ENCODE measurements around the gene MBD3L5.

The MBD3L5 gene

DNA sequence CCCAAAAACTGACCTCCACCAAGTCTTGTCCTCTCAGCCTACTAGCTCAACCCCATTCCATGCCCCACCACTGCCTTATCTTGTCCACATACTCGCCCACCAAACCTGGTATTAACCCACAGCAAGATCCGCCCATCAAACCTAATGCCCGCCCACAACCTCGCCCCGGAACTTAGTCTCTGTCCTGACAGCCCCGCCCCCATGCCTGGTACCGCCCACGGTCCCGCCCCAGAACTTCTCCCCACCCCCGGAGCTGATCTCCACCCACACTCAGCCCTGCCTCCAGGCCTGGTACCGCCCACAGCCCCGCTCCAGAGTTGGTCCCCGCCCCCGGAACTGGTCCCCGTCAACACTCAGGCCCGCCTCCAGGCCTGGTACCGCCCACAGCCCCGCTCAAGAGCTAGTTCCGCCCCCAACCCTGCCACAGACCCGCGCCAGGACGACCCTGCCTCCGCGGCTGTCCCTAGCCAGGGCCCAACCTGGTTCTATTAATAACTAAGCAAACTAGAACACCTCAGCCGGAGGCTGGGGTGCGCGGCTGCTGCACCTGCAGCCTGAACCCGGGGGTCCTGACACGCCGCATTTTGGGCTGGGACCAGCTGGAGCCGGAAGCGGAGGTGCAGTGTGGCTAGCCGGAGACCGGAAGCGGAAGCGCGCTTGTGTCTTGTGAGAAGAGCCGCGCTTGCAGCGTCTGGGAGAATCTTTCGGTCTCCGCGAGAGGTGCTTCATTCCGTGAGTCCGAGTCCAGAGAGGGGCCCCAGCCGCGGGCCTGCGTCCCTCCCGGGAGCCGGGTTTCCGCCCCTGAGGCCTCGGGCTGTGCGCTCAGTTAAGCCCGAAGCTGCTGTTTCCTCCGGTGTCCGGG, 38.9 kb downstream of the MBD3L5 start, which contains the start of gene ZNF557:
Gene ZNF557, plus strand, starts transcription at position 662 of the 862 bp plus-strand sequence. CDS start 5,372 bp downstream, outside the sequence.
- Histone ChIP-seq H3K4me3 (ENCODE audit: low read length) (peak within 1 kb of the TSS; percentile 98), H3K9me3 (ENCODE audit: insufficient read depth, low read depth, low read length) (peaks cover 26% of the 10 kb centered on the region; the same call in 1 of the 2 replicates), H3K27me3 (ENCODE audit: insufficient read depth, low read length) (no peaks in the 10 kb centered on the region), H3K4me1 (ENCODE audit: insufficient read depth, low read length) (peaks cover 5% of the 10 kb centered on the region; the same call in 1 of the 2 replicates), H3K36me3 (ENCODE audit: insufficient read depth, low read length) (peaks cover 24% of the 10 kb centered on the region), H3K9ac (ENCODE audit: low read depth, low read length) (peak within 1 kb of the TSS; percentile 85), H3K27ac (ENCODE audit: low read depth, low read length) (peak within 1 kb of the TSS; percentile 89)
- 2% methylated on average over 56 of the region's 56 CpGs for WGBS

DNA sequence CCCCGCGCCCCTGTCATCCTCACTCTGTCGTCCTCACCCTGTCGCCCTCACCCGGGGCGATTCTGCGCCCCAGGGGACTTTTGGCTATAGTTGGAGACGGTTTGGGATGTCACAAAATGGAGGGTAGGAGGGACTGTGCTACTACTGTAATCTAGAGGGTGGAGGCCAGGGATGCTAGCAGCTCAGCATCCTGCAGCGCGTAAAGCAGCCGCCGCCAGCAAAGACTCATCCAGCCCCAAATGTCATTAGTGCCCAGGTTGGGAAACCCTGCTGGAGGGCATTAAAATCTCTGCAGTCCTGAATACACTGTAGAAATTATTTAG, 39.5 kb downstream of the MBD3L5 start:
- H3K36me3 ChIP-seq (ENCODE audit: insufficient read depth, low read length) = peaks cover 28% of the 10 kb centered on the region
- peaks cover 5% of the 10 kb centered on the region; the same call in 1 of the 2 replicates for H3K4me1 ChIP-seq (ENCODE audit: insufficient read depth, low read length)
- H3K9ac ChIP-seq (ENCODE audit: low read depth, low read length) = peak overlapping the region; percentile 85
- no peaks in the 10 kb centered on the region for H3K27me3 ChIP-seq (ENCODE audit: insufficient read depth, low read length)
- peak overlapping the region; percentile 98 for H3K4me3 ChIP-seq (ENCODE audit: low read length)
- H3K9me3 ChIP-seq (ENCODE audit: insufficient read depth, low read depth, low read length) = peaks cover 23% of the 10 kb centered on the region; the same call in 1 of the 2 replicates
- WGBS = 2% methylated on average over 12 of the region's 12 CpGs
- H3K27ac ChIP-seq (ENCODE audit: low read depth, low read length) = peak overlapping the region; percentile 89

DNA sequence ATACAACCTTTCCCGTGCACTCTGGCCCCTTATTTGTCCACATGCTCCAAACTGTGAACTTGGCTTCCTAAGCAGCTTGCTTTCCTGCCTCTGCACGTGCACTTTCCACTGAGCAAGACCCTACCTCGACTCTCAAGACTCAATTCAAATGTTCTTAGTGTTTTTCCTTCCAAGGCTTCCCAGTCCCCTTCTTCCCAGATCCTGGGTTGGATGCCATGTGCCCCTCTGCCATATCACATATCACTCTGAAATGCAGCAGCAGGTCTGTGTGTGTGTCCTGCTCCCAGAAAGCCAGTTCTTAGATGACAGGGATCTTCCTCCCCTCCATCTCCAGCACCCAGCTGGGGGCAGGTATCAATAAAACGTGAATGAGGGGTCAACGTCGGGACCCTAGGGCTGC, 42.2 kb downstream of the MBD3L5 start:
- Histone ChIP-seq H3K9me3 (ENCODE audit: insufficient read depth, low read depth, low read length) (peaks cover 23% of the 10 kb centered on the region), H3K9ac (ENCODE audit: low read depth, low read length) (no peak overlapping the region), H3K27ac (ENCODE audit: low read depth, low read length) (no peak overlapping the region), H3K36me3 (ENCODE audit: insufficient read depth, low read length) (peaks cover 54% of the 10 kb centered on the region), H3K27me3 (ENCODE audit: insufficient read depth, low read length) (no peaks in the 10 kb centered on the region), H3K4me1 (ENCODE audit: insufficient read depth, low read length) (peaks cover 5% of the 10 kb centered on the region; the same call in 1 of the 2 replicates), H3K4me3 (ENCODE audit: low read length) (no peak overlapping the region)
- 92% methylated on average over 6 of the region's 6 CpGs for WGBS

DNA sequence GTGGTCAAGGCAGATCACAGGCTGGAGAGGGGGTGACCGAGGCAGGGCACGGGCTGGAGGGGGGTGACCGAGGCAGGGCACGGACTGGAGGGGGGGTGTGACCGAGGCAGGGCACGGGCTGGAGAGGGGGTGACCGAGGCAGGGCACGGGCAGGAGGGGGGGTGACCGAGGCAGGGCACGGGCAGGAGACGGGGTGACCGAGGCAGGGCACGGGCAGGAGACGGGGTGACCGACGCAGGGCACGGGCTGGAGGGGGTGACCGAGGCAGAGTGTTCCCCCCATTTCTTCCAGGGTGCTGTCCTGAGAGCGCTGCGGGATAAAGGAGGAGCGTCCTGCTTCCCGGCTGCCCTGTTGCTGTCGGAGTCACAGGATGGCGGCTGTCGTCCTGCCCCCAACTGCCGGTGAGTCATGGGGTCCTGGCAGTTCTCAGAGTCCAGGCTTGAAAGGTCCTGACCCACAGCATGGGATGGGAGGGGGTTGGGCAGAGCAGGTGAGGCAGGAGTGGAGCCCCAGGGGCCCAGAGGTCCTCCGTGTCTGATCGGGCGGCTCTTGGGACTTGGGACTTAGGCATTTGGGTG, 44.4 kb downstream of the MBD3L5 start:
- Histone ChIP-seq H3K4me3 (ENCODE audit: low read length) (no peak overlapping the region), H3K9ac (ENCODE audit: low read depth, low read length) (no peak overlapping the region), H3K9me3 (ENCODE audit: insufficient read depth, low read depth, low read length) (peaks cover 34% of the 10 kb centered on the region), H3K36me3 (ENCODE audit: insufficient read depth, low read length) (peaks cover 77% of the 10 kb centered on the region), H3K27me3 (ENCODE audit: insufficient read depth, low read length) (no peaks in the 10 kb centered on the region), H3K4me1 (ENCODE audit: insufficient read depth, low read length) (peaks cover 5% of the 10 kb centered on the region; the same call in 1 of the 2 replicates), H3K27ac (ENCODE audit: low read depth, low read length) (no peak overlapping the region)
- 97% methylated on average over 29 of the region's 29 CpGs for WGBS

DNA sequence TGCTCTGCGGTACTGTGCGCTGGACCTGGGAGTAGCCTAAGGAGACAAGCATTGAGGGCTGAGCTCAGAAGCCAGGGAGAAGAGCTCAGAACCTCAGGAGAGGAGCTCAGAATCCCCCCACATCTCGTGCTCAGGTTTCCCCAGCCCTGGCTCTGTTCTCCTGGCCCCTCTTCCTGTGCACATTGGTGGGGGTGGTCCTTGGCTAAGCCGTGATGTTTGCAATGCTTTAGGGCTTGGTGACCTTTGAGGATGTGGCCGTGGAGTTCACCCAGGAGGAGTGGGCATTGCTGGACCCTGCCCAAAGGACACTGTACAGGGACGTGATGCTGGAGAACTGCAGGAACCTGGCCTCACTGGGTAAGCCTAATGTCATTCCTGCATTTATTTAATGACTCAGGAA, 45.8 kb downstream of the MBD3L5 start:
- Histone ChIP-seq H3K4me1 (ENCODE audit: insufficient read depth, low read length) (no peaks in the 10 kb centered on the region), H3K27me3 (ENCODE audit: insufficient read depth, low read length) (no peaks in the 10 kb centered on the region), H3K27ac (ENCODE audit: low read depth, low read length) (no peak overlapping the region), H3K9ac (ENCODE audit: low read depth, low read length) (no peak overlapping the region), H3K36me3 (ENCODE audit: insufficient read depth, low read length) (peaks cover 85% of the 10 kb centered on the region), H3K9me3 (ENCODE audit: insufficient read depth, low read depth, low read length) (peaks cover 48% of the 10 kb centered on the region), H3K4me3 (ENCODE audit: low read length) (no peak overlapping the region)
- 94% methylated on average over 6 of the region's 6 CpGs for WGBS

DNA sequence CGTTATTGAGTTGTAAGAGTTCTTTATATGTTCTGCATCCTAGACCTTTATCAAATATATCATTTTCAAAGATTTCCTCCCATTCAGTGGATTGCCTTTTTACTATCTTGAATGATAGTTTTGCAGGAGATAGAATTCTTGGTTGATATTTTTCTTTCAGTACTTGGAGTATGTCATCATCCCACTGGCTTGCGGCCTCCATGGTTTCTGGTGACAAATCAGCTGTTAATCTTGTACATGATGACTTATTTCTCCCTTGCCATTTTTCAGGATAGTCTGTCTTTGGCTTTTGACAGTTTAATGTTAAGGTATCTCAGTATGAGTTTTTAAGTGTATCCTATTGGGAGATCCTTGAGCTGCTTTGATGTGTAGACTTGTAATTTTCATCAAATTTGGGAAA, 47.6 kb downstream of the MBD3L5 start:
- Histone ChIP-seq H3K27ac (ENCODE audit: low read depth, low read length) (no peak overlapping the region), H3K27me3 (ENCODE audit: insufficient read depth, low read length) (no peaks in the 10 kb centered on the region), H3K4me1 (ENCODE audit: insufficient read depth, low read length) (no peaks in the 10 kb centered on the region), H3K36me3 (ENCODE audit: insufficient read depth, low read length) (peaks cover 91% of the 10 kb centered on the region), H3K9ac (ENCODE audit: low read depth, low read length) (no peak overlapping the region), H3K9me3 (ENCODE audit: insufficient read depth, low read depth, low read length) (peaks cover 66% of the 10 kb centered on the region), H3K4me3 (ENCODE audit: low read length) (no peak overlapping the region; the same call in 1 of the 2 replicates)
- 100% methylated on average over 1 of the region's 2 CpGs for WGBS
